ENCODE data around the gene AKR7A2. TPM values are rescaled to one million over a fixed set of nuclear protein-coding genes. Genes with fewer than 3 reads are reported as not detected.

The AKR7A2 gene
- total and polyA plus RNA-seq, 9 of the 15 experiments (the other 6 are each of a cell fraction or from before 2014, with no cell fraction given), result 2.0 to 78.4 (median 49.4) TPM

DNA sequence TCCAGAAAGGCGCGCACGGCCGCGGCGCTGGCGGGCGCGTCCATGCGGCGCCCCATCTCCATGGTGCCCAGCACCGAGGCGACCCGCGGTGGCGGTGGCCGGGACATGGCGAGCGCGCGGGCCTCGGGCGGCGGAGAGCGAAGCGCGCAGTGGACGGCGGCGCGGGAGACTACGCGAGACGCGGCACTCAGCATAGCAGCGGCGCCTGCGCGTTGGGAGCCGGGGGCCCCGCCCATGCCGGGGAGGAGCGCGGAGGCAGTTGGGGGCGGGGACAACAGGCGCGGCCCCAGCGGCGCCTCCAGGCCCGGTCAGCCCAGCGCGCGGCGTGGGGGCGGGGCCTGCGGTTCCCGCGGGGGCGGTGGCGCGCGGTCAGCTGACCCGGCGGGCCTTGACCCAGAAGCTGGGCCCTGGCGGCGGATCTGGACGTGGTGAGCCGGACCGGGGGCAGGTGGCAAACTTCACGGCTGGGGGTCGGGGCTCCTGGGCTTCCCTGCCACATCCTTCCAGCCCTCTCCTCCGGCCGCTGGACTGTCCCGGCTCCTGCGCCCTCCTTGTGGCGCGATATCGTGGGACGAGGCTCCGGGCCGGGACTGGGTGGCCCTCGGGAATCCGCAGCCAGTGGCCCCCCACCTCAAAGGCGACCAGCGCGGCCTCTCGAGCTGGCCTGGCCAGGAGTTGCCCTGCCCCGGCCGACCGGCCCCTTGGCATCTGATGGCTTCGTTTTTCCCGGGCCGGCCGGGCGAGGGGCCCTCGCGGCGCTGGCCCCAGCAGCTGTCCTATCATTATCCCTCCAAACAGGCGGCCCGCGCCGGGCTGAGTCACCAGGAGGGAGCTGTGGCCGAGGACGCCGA is at the start of gene AKR7A2, which contains the start of gene SLC66A1 (continued):
- peak; percentile 64 for TF ChIP-seq ZNF263 (CRISPR knock-in tag; IDR thresholded peaks at IDR 0.05; ENCODE audit: borderline replicate concordance)
- TF ChIP-seq SRSF9 (IDR thresholded peaks at IDR 0.05; ENCODE audit: borderline replicate concordance, low read depth, low read length), result no peak
- no peak for TF ChIP-seq ELF4 (CRISPR knock-in tag; IDR thresholded peaks at IDR 0.05)
- TF ChIP-seq ZNF197 (CRISPR knock-in tag; IDR thresholded peaks at IDR 0.05; ENCODE audit: low read depth), result no peak
- no peak for TF ChIP-seq DDX20 (tag; IDR thresholded peaks at IDR 0.05; ENCODE audit: low read depth)
- peak; percentile 64 for TF ChIP-seq SAP30 (IDR thresholded peaks at IDR 0.05; ENCODE audit: borderline replicate concordance, insufficient read depth, low read depth, low read length, poor library complexity, severe bottlenecking)
- no peak; the same call in 1 of the 2 replicates for TF ChIP-seq NR1H2 (CRISPR knock-in tag; IDR thresholded peaks at IDR 0.05)
- 0 out of 2 replicates have a peak, but pooled peaks have one; percentile 37 for TF ChIP-seq KLF6 (CRISPR knock-in tag; IDR thresholded peaks at IDR 0.05; ENCODE audit: borderline replicate concordance)
- peak; percentile 98 for TF ChIP-seq CTBP1 (IDR thresholded peaks at IDR 0.05; ENCODE audit: borderline replicate concordance)
- TF ChIP-seq NCOA2 (IDR thresholded peaks at IDR 0.05; ENCODE audit: partially characterized antibody in 2 of 2), result no peak
- no peak for TF ChIP-seq NBN (IDR thresholded peaks at IDR 0.05; ENCODE audit: low read depth)
- no peak for TF ChIP-seq CSDE1 (IDR thresholded peaks at IDR 0.05)
- TF ChIP-seq FOXJ2 (tag; IDR thresholded peaks at IDR 0.05), result peak; percentile 47; the same call in 1 of the 2 replicates
- no peak for TF ChIP-seq ZNF253 (CRISPR knock-in tag; conservative IDR thresholded peaks at IDR 0.05)
- no peak for TF ChIP-seq ZNF436 (CRISPR knock-in tag; IDR thresholded peaks at IDR 0.05)
- no peak for TF ChIP-seq ZNF707 (CRISPR knock-in tag; conservative IDR thresholded peaks at IDR 0.05)
- no peak for TF ChIP-seq FIP1L1 (IDR thresholded peaks at IDR 0.05; ENCODE audit: low read depth, low read length, poor library complexity, severe bottlenecking)
- TF ChIP-seq ZNF639 (CRISPR knock-in tag; conservative IDR thresholded peaks at IDR 0.05 in 1 of 2, IDR thresholded peaks at IDR 0.05 in 1 of 2), result peak in 1 of 2 experiments; percentile 84; a peak in 2 of 4 replicates
- no peak for TF ChIP-seq SMAD1 (IDR thresholded peaks at IDR 0.05; ENCODE audit: low read depth, low read length, partially characterized antibody)
- 0 out of 2 replicates have a peak, but pooled peaks have one; percentile 9 for TF ChIP-seq SOX6 (IDR thresholded peaks at IDR 0.05)
- TF ChIP-seq, protein P1, sequence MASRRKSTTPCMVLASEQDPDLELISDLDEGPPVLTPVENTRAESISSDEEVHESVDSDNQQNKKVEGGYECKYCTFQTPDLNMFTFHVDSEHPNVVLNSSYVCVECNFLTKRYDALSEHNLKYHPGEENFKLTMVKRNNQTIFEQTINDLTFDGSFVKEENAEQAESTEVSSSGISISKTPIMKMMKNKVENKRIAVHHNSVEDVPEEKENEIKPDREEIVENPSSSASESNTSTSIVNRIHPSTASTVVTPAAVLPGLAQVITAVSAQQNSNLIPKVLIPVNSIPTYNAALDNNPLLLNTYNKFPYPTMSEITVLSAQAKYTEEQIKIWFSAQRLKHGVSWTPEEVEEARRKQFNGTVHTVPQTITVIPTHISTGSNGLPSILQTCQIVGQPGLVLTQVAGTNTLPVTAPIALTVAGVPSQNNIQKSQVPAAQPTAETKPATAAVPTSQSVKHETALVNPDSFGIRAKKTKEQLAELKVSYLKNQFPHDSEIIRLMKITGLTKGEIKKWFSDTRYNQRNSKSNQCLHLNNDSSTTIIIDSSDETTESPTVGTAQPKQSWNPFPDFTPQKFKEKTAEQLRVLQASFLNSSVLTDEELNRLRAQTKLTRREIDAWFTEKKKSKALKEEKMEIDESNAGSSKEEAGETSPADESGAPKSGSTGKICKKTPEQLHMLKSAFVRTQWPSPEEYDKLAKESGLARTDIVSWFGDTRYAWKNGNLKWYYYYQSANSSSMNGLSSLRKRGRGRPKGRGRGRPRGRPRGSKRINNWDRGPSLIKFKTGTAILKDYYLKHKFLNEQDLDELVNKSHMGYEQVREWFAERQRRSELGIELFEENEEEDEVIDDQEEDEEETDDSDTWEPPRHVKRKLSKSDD (conservative IDR thresholded peaks at IDR 0.05; ENCODE audit: low read length), result no peak
- TF ChIP-seq ZBTB7A (IDR thresholded peaks at IDR 0.05; ENCODE audit: borderline replicate concordance, control insufficient read depth, low read depth, low read length), result peak; percentile 54; the same call in 1 of the 2 replicates
- no peak for TF ChIP-seq KAT7 (CRISPR knock-in tag; IDR thresholded peaks at IDR 0.05; ENCODE audit: borderline replicate concordance)

All from K562 (cell line).